Measurements from ENCODE around the gene DRGX. TPM values are rescaled to one million over a fixed set of nuclear protein-coding genes. Genes with fewer than 3 reads are reported as not detected.
A peak's percentile ranks its signal among the peaks of the same experiment; 100 is the strongest.

Gene DRGX
- polyA plus RNA-seq, 1 donor from 2014 or later, result not detected

DNA sequence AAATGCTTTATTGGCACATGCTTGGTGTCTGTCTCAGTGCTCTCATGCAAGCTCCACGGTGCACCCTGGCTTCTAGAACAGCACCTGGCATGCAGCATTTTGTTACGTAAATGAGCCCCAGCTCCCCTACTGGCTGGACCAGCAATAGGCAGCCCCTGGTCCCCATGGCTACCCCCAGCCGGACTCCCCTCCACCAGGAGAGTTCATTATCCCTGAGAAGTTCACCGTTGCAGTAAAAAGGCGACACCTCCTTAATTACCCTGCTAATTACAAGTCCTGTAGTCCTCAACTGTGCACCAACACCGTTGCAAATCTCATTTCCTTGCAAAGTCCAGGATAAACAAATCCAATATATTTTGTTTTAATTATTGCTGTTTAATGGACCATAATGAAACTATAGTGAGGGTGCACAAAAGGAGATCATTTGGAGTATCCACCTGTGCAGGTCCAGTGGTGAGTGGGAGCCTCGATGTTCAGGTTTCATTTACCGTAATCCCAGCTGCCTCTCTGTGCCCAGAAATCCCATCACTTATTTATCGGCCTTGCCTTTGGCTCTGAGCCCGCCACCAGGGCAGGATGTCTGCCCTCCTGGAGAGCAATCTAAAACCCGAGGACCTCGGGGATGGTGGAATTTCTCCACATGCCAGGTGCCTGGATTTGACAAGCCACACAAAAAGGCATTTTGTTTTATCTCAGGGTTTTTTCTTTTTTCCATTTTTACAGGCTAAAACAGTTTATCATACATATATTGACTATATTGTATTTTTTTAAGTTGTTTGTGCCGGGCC, 12.8 kb upstream of the DRGX start:
- no peak overlapping the region for H3K27ac ChIP-seq (ENCODE audit: low read length)
- no peaks in the 10 kb centered on the region for H3K36me3 ChIP-seq (ENCODE audit: insufficient read depth, low read length)
- no peak overlapping the region for H3K9ac ChIP-seq (ENCODE audit: low read length)
- H3F3A ChIP-seq (ENCODE audit: insufficient read depth, low read length, poor library complexity, severe bottlenecking), result no peaks in the 10 kb centered on the region
- no peaks in the 10 kb centered on the region for H3K9me2 ChIP-seq (ENCODE audit: insufficient read depth, low read length)
- H2AFZ ChIP-seq (ENCODE audit: low read depth, low read length), result no peak overlapping the region
- H3K27me3 ChIP-seq (ENCODE audit: insufficient read depth, low read depth, low read length), result peaks cover 12% of the 10 kb centered on the region
- no peaks in the 10 kb centered on the region for H3K79me2 ChIP-seq (replicated peaks; ENCODE audit: insufficient read depth, low read length)
- H3K4me3 ChIP-seq (ENCODE audit: low read length), result no peak overlapping the region
- H3K4me2 ChIP-seq (ENCODE audit: low read length), result no peak overlapping the region
- no peaks in the 10 kb centered on the region for H3K9me3 ChIP-seq (ENCODE audit: low read length)
- no peaks in the 10 kb centered on the region for H4K20me1 ChIP-seq (ENCODE audit: insufficient read depth)
- TF ChIP-seq EZH2 (IDR thresholded peaks at IDR 0.05; ENCODE audit: borderline replicate concordance, insufficient read depth, low read length, poor library complexity, severe bottlenecking), result no peak
- no peak for TF ChIP-seq CTCF (IDR thresholded peaks at IDR 0.05; ENCODE audit: poor library complexity, severe bottlenecking)
- TF ChIP-seq SMC3 (conservative IDR thresholded peaks at IDR 0.05; ENCODE audit: poor library complexity), result no peak
- TF ChIP-seq EP300 (conservative IDR thresholded peaks at IDR 0.05; ENCODE audit: poor library complexity, severe bottlenecking), result no peak
- no peak for TF ChIP-seq RAD21 (conservative IDR thresholded peaks at IDR 0.05)
- TF ChIP-seq, protein P1, sequence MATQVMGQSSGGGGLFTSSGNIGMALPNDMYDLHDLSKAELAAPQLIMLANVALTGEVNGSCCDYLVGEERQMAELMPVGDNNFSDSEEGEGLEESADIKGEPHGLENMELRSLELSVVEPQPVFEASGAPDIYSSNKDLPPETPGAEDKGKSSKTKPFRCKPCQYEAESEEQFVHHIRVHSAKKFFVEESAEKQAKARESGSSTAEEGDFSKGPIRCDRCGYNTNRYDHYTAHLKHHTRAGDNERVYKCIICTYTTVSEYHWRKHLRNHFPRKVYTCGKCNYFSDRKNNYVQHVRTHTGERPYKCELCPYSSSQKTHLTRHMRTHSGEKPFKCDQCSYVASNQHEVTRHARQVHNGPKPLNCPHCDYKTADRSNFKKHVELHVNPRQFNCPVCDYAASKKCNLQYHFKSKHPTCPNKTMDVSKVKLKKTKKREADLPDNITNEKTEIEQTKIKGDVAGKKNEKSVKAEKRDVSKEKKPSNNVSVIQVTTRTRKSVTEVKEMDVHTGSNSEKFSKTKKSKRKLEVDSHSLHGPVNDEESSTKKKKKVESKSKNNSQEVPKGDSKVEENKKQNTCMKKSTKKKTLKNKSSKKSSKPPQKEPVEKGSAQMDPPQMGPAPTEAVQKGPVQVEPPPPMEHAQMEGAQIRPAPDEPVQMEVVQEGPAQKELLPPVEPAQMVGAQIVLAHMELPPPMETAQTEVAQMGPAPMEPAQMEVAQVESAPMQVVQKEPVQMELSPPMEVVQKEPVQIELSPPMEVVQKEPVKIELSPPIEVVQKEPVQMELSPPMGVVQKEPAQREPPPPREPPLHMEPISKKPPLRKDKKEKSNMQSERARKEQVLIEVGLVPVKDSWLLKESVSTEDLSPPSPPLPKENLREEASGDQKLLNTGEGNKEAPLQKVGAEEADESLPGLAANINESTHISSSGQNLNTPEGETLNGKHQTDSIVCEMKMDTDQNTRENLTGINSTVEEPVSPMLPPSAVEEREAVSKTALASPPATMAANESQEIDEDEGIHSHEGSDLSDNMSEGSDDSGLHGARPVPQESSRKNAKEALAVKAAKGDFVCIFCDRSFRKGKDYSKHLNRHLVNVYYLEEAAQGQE (IDR thresholded peaks at IDR 0.05; ENCODE audit: borderline replicate concordance), result no peak
- TF ChIP-seq TAF1 (IDR thresholded peaks at IDR 0.05; ENCODE audit: low read depth), result no peak

- Histone ChIP-seq H3K9me2 (ENCODE audit: insufficient read depth, low read length) (no peaks in the 10 kb centered on the region), H4K20me1 (ENCODE audit: insufficient read depth) (no peaks in the 10 kb centered on the region), H3K27ac (ENCODE audit: low read length) (no peak overlapping the region), H3K36me3 (ENCODE audit: insufficient read depth, low read length) (no peaks in the 10 kb centered on the region), H3F3A (ENCODE audit: insufficient read depth, low read length, poor library complexity, severe bottlenecking) (no peaks in the 10 kb centered on the region), H3K27me3 (ENCODE audit: insufficient read depth, low read depth, low read length) (peaks cover 23% of the 10 kb centered on the region), H3K9ac (ENCODE audit: low read length) (no peak overlapping the region), H3K79me2 (replicated peaks; ENCODE audit: insufficient read depth, low read length) (no peaks in the 10 kb centered on the region), H3K9me3 (ENCODE audit: low read length) (no peaks in the 10 kb centered on the region), H2AFZ (ENCODE audit: low read depth, low read length) (no peak overlapping the region), H3K4me3 (ENCODE audit: low read length) (no peak overlapping the region), H3K4me2 (ENCODE audit: low read length) (no peak overlapping the region)
- TF ChIP-seq EZH2 (IDR thresholded peaks at IDR 0.05; ENCODE audit: borderline replicate concordance, insufficient read depth, low read length, poor library complexity, severe bottlenecking), result no peak
- TF ChIP-seq EP300 (conservative IDR thresholded peaks at IDR 0.05; ENCODE audit: poor library complexity, severe bottlenecking), result no peak
- TF ChIP-seq SMC3 (conservative IDR thresholded peaks at IDR 0.05; ENCODE audit: poor library complexity), result peak; percentile 76
- TF ChIP-seq, protein P1 (IDR thresholded peaks at IDR 0.05; ENCODE audit: borderline replicate concordance), result no peak
- TF ChIP-seq TAF1 (IDR thresholded peaks at IDR 0.05; ENCODE audit: low read depth), result no peak
- TF ChIP-seq POLR2AphosphoS5 (IDR thresholded peaks at IDR 0.05), result no peak
- no peak for TF ChIP-seq MXI1 (conservative IDR thresholded peaks at IDR 0.05; ENCODE audit: poor library complexity, severe bottlenecking)
- TF ChIP-seq CTCF (IDR thresholded peaks at IDR 0.05; ENCODE audit: poor library complexity, severe bottlenecking), result peak; percentile 80
- peak; percentile 66 for TF ChIP-seq RAD21 (conservative IDR thresholded peaks at IDR 0.05)
Observed at GRCh38 chr10:49407552-49408137, 11.8 kb upstream of the DRGX start.
